C4-2B (cell line): ENCODE results near the gene KIF19.
"Not testable (repeated sequence)": the region's sequence is repeated elsewhere in the genome, so short reads cannot be mapped to it uniquely, and the experiment has no call there.

Experiments used
- H3K27ac ChIP-seq: fragments of 450-650 bp; 2 replicates; pipeline ENCODE4 v1.5.1; 2017
- CTCF ChIP-seq: fragments of 450-650 bp; conservative IDR thresholded peaks from 2 replicates; pipeline ENCODE4 v1.5.1; 2017; ENCODE audit warnings: mild to moderate bottlenecking
- ZFX ChIP-seq: fragments of 450-650 bp; IDR thresholded peaks from 2 replicates; pipeline ENCODE4 v1.6.1; 2017

The KIF19 gene

DNA sequence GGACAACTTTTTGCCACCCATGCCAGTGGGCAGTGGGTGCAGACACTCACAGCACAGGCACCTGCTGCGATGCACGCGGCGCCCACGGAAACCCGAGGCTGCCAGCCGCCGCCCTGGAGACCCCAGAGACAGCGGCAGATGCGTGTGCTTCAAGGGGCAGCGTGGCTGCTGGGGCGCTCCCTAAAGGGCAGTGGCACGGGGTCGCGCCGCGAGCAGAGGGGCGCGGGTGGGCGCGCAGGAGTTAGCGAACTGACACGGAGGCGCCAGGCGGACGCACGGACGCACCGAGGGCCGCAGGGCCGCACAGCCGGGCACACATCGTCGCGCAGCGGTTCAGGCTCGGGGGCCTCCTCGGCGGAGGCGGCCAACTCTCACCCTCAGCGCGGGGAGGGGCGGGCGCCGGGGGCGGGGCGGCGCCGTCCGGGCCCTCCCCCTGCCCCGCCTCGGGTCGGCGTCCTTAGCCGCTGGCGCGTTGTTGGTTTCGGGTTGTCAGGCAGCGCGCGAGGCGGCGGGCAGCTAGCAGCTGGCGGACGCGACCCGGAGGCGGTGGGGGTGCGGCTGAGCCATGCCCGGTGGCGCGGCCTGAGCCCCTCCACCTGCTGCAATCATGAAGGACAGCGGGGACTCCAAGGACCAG is at the start of gene KIF19:
TSS of gene KIF19 (plus strand) at position 484 of the 637 bp plus-strand sequence. CDS start at position 608, 124 bp downstream.
- no peak for TF ChIP-seq ZFX
- TF ChIP-seq CTCF, result no peak
- H3K27ac ChIP-seq, result no peak within 1 kb of the TSS

DNA sequence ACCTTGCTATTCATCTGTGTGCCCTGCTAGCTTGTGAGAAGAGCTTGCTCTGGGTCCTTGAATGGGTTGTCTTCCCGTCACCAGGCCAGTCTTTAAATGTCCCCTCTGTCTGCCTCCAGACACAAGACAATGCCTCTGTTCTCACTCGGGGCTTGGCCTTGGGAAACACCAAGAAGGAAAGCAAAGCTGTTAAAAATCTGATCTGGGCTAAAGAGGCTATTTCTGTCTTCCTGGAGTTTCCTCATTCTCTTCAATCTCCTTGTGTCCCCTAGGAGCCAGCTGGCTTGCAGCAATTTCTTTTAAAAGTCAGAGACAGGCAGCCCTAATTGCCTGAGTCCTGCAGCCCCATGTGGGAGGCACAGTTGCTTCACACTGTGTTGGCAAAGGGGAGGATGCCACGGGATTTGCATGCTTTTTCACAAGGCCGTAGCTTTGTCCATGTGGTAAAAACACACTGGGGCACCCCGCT is 49.5 kb upstream of the KIF19 start:
- no peak overlapping the region for H3K27ac ChIP-seq
- TF ChIP-seq ZFX, result no peak
- no peak for TF ChIP-seq CTCF

DNA sequence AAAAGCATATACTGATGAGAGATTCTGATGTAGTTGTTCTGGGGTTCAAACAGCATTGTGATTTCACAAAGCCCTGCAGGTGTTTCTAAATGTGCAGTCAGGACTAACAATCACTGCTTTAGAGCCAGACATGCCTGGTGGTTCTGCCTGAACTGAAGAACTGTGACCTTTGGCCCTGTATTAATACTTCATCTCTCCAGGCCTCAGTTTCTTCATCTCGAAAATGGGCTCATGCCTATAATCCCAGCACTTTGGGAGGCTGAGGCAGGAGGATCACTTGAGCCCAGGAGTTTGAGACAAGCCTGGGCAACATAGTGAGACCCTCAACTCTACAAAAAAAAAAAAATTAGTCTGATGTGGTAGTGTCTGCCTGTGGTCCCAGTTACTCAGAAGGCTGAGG is 48.1 kb upstream of the KIF19 start:
- TF ChIP-seq CTCF (no peak), ZFX (no peak)
- H3K27ac ChIP-seq, result no peak overlapping the region

GRCh38 chr17:74279617-74280016 is 46.4 kb upstream of the KIF19 start:
- H3K27ac ChIP-seq, result not testable (repeated sequence)

- H3K27ac ChIP-seq, result no peak overlapping the region
- TF ChIP-seq ZFX (no peak), CTCF (no peak)
Measured at GRCh38 chr17:74280093-74280513, 45.9 kb upstream of the KIF19 start.

DNA sequence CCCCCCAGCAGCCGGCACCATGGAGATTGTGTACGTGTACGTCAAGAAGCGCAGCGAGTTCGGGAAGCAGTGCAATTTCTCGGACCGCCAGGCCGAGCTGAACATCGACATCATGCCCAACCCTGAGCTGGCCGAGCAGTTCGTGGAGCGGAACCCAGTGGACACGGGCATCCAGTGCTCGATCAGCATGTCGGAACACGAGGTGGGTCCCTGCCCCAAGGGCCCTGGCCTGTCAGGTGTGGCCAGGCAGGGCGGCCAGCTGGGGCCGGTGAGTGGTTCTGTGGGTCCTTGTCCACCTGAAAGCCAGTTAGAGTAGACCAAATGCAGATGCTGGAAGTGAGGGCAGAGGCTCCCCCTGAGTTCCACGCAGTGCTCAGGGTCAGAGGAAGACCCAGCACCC is 44.2 kb upstream of the KIF19 start:
- no peak overlapping the region for H3K27ac ChIP-seq
- no peak for TF ChIP-seq ZFX
- TF ChIP-seq CTCF, result no peak

DNA sequence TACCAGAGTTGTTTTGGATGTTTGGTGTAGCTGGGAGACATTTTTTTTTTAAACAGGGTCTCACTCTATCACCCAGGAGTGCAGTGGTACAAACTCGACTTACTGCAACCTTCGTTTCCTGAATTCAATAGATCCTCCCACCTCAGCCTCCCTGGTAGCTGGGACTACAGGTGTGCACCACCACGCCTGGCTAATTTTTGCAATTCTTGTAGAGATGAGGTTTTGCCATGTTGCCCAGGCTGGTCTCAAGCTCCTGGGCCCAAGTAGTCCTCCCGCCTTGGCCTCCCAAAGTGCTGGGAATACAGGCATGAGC is 43.8 kb upstream of the KIF19 start:
- H3K27ac ChIP-seq, result not testable (repeated sequence)

DNA sequence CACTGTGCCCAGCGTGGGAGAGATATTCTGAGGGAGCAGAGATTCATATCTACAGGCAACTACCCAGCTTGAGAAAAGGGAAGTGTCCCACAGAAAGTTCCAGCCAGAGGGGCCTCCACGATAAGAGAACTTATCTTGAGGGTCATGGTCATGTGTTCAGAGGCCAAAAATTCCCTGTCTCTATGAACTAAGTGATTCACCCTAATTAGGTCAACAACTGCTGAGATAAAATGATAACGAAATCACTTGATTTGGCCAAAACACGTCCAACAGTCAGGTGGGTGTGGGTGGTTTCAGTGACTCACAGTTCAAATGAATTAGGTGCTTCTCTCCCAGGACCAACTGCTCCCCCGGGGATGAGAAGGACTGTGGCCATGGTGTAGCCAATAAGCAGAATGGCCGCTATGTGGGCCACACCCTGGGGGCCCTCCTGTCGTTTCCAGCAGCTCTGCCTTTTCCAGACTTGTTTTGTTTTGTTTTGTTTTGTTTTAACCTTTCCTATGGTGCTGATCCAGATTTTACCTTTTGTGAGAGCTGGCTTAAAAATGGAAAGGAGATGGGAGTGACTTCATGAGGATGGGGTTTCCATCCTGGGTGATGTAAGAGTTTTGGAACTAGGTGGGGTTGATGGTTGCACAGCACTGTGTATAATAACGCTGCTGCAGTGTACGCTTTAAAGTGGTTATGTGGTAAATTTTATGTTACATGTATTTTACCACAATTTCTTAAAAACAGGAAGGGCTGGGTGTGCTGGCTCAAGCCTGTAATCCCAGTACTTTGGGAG is 43.2 kb upstream of the KIF19 start:
- no peak overlapping the region for H3K27ac ChIP-seq
- TF ChIP-seq ZFX (no peak), CTCF (no peak)
